Neural cell (in vitro differentiated cells): ENCODE data around the gene EPS15. TPM values are rescaled to one million over a fixed set of nuclear protein-coding genes. Genes with fewer than 3 reads are reported as not detected.

Experiments used
- H2AFZ ChIP-seq: fragments of 200-600, 300-800 bp; sonication (generic), shearing (Covaris generic); 2 replicates; pipeline ENCODE4 v1.6.0; 2014; ENCODE audit warnings: low read depth, mild to moderate bottlenecking, antibody characterized with exemption, low read length, moderate library complexity
- H3F3A ChIP-seq: fragments of 200-600 bp; shearing (Covaris generic); 2 replicates; pipeline ENCODE4 v1.6.1; 2016; ENCODE audit warnings: mild to moderate bottlenecking, moderate library complexity, mixed read lengths, antibody characterized with exemption, low read length; ENCODE audit not compliant: insufficient read depth, poor library complexity, severe bottlenecking
- H3K27ac ChIP-seq: fragments of 200-600, 300-800 bp; sonication (generic), shearing (Covaris generic); 2 replicates; pipeline ENCODE4 v1.5.1; 2014; ENCODE audit warnings: mild to moderate bottlenecking, low read length, moderate library complexity
- H3K27me3 ChIP-seq: fragments of 300-800, 200-600 bp; sonication (generic), shearing (Covaris generic); 2 replicates; pipeline ENCODE4 v1.6.0; 2014; ENCODE audit warnings: mild to moderate bottlenecking, low read depth, low read length, moderate library complexity; ENCODE audit not compliant: insufficient read depth
- H3K36me3 ChIP-seq: fragments of 300-800, 200-600 bp; sonication (generic), shearing (Covaris generic); 2 replicates; pipeline ENCODE4 v1.5.1; 2014; ENCODE audit warnings: mild to moderate bottlenecking, antibody characterized with exemption, low read length, moderate library complexity; ENCODE audit not compliant: insufficient read depth
- H3K4me2 ChIP-seq: fragments of 300-800, 200-600 bp; sonication (generic), shearing (Covaris generic); 2 replicates; pipeline ENCODE4 v1.6.0; 2014; ENCODE audit warnings: mild to moderate bottlenecking, low read length
- H3K4me3 ChIP-seq: fragments of 300-800, 200-600 bp; sonication (generic), shearing (Covaris generic); 2 replicates; pipeline ENCODE4 v1.5.1; 2014; ENCODE audit warnings: mild to moderate bottlenecking, low read length, moderate library complexity
- H3K79me2 ChIP-seq: fragments of 200-600 bp; shearing (Covaris generic); replicated peaks from 2 replicates; pipeline ENCODE4 v1.6.0; 2014; ENCODE audit warnings: mild to moderate bottlenecking, low read length, moderate library complexity; ENCODE audit not compliant: insufficient read depth
- H3K9ac ChIP-seq: fragments of 300-800, 200-600 bp; sonication (generic), shearing (Covaris generic); 2 replicates; pipeline ENCODE4 v1.6.1; 2016; ENCODE audit warnings: mild to moderate bottlenecking, low read length, mixed read lengths
- H3K9me2 ChIP-seq: fragments of 200-600 bp; shearing (Covaris generic); 2 replicates; pipeline ENCODE4 v1.6.1; 2016; ENCODE audit warnings: mild to moderate bottlenecking, low read length, mixed read lengths; ENCODE audit not compliant: insufficient read depth
- H3K9me3 ChIP-seq: fragments of 200-600, 300-800 bp; sonication (generic), shearing (Covaris generic); 2 replicates; pipeline ENCODE4 v1.6.1; 2016; ENCODE audit warnings: mild to moderate bottlenecking, mixed run types, low read length, moderate library complexity, mixed read lengths
- H4K20me1 ChIP-seq: fragments of 200-600 bp; shearing (Covaris generic); 2 replicates; pipeline ENCODE4 v1.6.1; 2016; ENCODE audit warnings: mild to moderate bottlenecking, mixed run types; ENCODE audit not compliant: insufficient read depth
- EP300 ChIP-seq: fragments of 450-650 bp; conservative IDR thresholded peaks from 2 replicates; pipeline ENCODE4 v1.6.1; 2014; ENCODE audit warnings: antibody characterized with exemption, mild to moderate bottlenecking, moderate library complexity; ENCODE audit not compliant: poor library complexity, severe bottlenecking
- EZH2 ChIP-seq: fragments of 200-600, 300-800 bp; shearing (Covaris generic), sonication (generic); IDR thresholded peaks from 2 replicates; pipeline ENCODE4 v1.6.1; 2014; ENCODE audit warnings: antibody characterized with exemption, low read length, borderline replicate concordance, mild to moderate bottlenecking; ENCODE audit not compliant: insufficient read depth, poor library complexity, severe bottlenecking
- MXI1 ChIP-seq: fragments of 450-650 bp; conservative IDR thresholded peaks from 2 replicates; pipeline ENCODE4 v1.6.1; 2014; ENCODE audit warnings: antibody characterized with exemption, mild to moderate bottlenecking; ENCODE audit not compliant: poor library complexity, severe bottlenecking
- POLR2AphosphoS5 ChIP-seq: IDR thresholded peaks from 2 replicates; pipeline ENCODE4 v1.6.1; 2012
- RAD21 ChIP-seq: fragments of 450-650 bp; conservative IDR thresholded peaks from 2 replicates; pipeline ENCODE4 v1.6.1; 2014; ENCODE audit warnings: antibody characterized with exemption, mild to moderate bottlenecking, moderate library complexity
- SMC3 ChIP-seq: fragments of 450-650 bp; conservative IDR thresholded peaks from 2 replicates; pipeline ENCODE4 v1.6.1; 2014; ENCODE audit warnings: antibody characterized with exemption, mild to moderate bottlenecking, moderate library complexity; ENCODE audit not compliant: poor library complexity
- TAF1 ChIP-seq: IDR thresholded peaks from 2 replicates; pipeline ENCODE4 v1.6.1; 2012; ENCODE audit warnings: low read depth
- polyA plus RNA-seq: library from polyadenylated mRNA; depleted of rRNA; stranded (reverse); fragments of >200 nt; gene quantifications from 2 replicates; pipeline ENCODE4 v1.2.3, GENCODE V29; 2014
- TF ChIP-seq, protein P1 (sequence below): IDR thresholded peaks from 2 replicates; pipeline ENCODE4 v1.6.1; 2012; ENCODE audit warnings: borderline replicate concordance
- TF ChIP-seq, protein P2 (sequence below): fragments of 450-650 bp; IDR thresholded peaks from 2 replicates; pipeline ENCODE4 v1.5.1; 2014; ENCODE audit warnings: antibody characterized with exemption, mild to moderate bottlenecking, moderate library complexity; ENCODE audit not compliant: poor library complexity, severe bottlenecking

EPS15 gene
- polyA plus RNA-seq, 1 donor from 2014 or later = 101 TPM

GRCh38 chr1:51309291-51309690 is 209.8 kb downstream of the EPS15 start:
- H3F3A ChIP-seq = no peaks in the 10 kb centered on the region
- H3K9me3 ChIP-seq = no peaks in the 10 kb centered on the region
- H3K4me3 ChIP-seq = no peak overlapping the region
- no peak overlapping the region for H2AFZ ChIP-seq
- H4K20me1 ChIP-seq = no peaks in the 10 kb centered on the region
- H3K4me2 ChIP-seq = no peak overlapping the region
- no peaks in the 10 kb centered on the region for H3K27me3 ChIP-seq
- H3K9ac ChIP-seq = no peak overlapping the region
- H3K36me3 ChIP-seq = no peaks in the 10 kb centered on the region
- no peak for TF ChIP-seq EP300
- no peak overlapping the region for H3K27ac ChIP-seq
- H3K79me2 ChIP-seq = no peaks in the 10 kb centered on the region
- H3K9me2 ChIP-seq = no peaks in the 10 kb centered on the region

- no peaks in the 10 kb centered on the region for H4K20me1 ChIP-seq
- no peak overlapping the region for H2AFZ ChIP-seq
- no peak overlapping the region for H3K9ac ChIP-seq
- H3K27me3 ChIP-seq = no peaks in the 10 kb centered on the region
- no peaks in the 10 kb centered on the region for H3K9me2 ChIP-seq
- H3K9me3 ChIP-seq = no peaks in the 10 kb centered on the region
- no peak overlapping the region for H3K4me2 ChIP-seq
- no peak for TF ChIP-seq TAF1
- TF ChIP-seq, protein P1, sequence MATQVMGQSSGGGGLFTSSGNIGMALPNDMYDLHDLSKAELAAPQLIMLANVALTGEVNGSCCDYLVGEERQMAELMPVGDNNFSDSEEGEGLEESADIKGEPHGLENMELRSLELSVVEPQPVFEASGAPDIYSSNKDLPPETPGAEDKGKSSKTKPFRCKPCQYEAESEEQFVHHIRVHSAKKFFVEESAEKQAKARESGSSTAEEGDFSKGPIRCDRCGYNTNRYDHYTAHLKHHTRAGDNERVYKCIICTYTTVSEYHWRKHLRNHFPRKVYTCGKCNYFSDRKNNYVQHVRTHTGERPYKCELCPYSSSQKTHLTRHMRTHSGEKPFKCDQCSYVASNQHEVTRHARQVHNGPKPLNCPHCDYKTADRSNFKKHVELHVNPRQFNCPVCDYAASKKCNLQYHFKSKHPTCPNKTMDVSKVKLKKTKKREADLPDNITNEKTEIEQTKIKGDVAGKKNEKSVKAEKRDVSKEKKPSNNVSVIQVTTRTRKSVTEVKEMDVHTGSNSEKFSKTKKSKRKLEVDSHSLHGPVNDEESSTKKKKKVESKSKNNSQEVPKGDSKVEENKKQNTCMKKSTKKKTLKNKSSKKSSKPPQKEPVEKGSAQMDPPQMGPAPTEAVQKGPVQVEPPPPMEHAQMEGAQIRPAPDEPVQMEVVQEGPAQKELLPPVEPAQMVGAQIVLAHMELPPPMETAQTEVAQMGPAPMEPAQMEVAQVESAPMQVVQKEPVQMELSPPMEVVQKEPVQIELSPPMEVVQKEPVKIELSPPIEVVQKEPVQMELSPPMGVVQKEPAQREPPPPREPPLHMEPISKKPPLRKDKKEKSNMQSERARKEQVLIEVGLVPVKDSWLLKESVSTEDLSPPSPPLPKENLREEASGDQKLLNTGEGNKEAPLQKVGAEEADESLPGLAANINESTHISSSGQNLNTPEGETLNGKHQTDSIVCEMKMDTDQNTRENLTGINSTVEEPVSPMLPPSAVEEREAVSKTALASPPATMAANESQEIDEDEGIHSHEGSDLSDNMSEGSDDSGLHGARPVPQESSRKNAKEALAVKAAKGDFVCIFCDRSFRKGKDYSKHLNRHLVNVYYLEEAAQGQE = no peak
- no peak for TF ChIP-seq POLR2AphosphoS5
- no peak for TF ChIP-seq EP300
- no peak for TF ChIP-seq MXI1
- no peak for TF ChIP-seq SMC3
- TF ChIP-seq RAD21 = no peak
- TF ChIP-seq, protein P2, sequence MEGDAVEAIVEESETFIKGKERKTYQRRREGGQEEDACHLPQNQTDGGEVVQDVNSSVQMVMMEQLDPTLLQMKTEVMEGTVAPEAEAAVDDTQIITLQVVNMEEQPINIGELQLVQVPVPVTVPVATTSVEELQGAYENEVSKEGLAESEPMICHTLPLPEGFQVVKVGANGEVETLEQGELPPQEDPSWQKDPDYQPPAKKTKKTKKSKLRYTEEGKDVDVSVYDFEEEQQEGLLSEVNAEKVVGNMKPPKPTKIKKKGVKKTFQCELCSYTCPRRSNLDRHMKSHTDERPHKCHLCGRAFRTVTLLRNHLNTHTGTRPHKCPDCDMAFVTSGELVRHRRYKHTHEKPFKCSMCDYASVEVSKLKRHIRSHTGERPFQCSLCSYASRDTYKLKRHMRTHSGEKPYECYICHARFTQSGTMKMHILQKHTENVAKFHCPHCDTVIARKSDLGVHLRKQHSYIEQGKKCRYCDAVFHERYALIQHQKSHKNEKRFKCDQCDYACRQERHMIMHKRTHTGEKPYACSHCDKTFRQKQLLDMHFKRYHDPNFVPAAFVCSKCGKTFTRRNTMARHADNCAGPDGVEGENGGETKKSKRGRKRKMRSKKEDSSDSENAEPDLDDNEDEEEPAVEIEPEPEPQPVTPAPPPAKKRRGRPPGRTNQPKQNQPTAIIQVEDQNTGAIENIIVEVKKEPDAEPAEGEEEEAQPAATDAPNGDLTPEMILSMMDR = no peak
- no peak for TF ChIP-seq EZH2
- H3K27ac ChIP-seq = no peak overlapping the region
- no peaks in the 10 kb centered on the region for H3K36me3 ChIP-seq
- H3K79me2 ChIP-seq = no peaks in the 10 kb centered on the region
- no peak overlapping the region for H3K4me3 ChIP-seq
- no peaks in the 10 kb centered on the region for H3F3A ChIP-seq
Measured at GRCh38 chr1:51308636-51309035, 210.4 kb downstream of the EPS15 start.

DNA sequence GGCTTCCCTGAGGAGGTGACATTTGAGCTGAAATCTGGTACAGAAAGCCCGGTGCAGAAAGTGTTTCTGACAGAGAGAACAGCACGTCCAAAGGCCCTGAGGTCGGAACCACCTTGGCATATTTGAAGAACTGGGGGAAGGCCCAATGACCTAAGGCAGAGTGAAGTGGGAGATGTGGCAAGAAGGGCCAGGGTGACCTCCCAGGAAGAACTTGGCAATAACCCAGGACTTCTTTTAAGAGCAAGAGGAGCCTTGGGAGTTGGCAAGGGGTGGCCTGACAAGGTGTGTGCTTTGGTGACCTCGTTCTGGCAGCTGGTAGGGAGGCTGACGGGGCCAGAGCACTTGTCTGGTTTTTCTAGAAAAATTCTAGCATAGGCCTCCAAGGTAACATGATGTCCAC is 212.1 kb downstream of the EPS15 start:
- no peak overlapping the region for H3K9ac ChIP-seq
- H3K36me3 ChIP-seq = no peaks in the 10 kb centered on the region
- H3K27ac ChIP-seq = no peak overlapping the region
- H3K9me3 ChIP-seq = no peaks in the 10 kb centered on the region
- no peaks in the 10 kb centered on the region for H3K9me2 ChIP-seq
- no peaks in the 10 kb centered on the region for H3K27me3 ChIP-seq
- no peak overlapping the region for H2AFZ ChIP-seq
- H4K20me1 ChIP-seq = no peaks in the 10 kb centered on the region
- no peaks in the 10 kb centered on the region for H3K79me2 ChIP-seq
- H3F3A ChIP-seq = no peaks in the 10 kb centered on the region
- H3K4me2 ChIP-seq = no peak overlapping the region
- no peak overlapping the region for H3K4me3 ChIP-seq
- no peak for TF ChIP-seq RAD21
- no peak for TF ChIP-seq SMC3
- no peak for TF ChIP-seq MXI1
- TF ChIP-seq POLR2AphosphoS5 = no peak
- TF ChIP-seq TAF1 = no peak
- TF ChIP-seq, protein P2 = no peak
- TF ChIP-seq EZH2 = no peak
- TF ChIP-seq, protein P1 = no peak
